MG63 (cell line): ENCODE results near the gene LSM14B. TPM values are rescaled to one million over a fixed set of nuclear protein-coding genes. Genes with fewer than 3 reads are reported as not detected.

Experiments used
- DNase-seq: peaks from one replicate; pipeline ENCODE4 v3.0.0-alpha.2; 2020
- H3K27me3 ChIP-seq: fragments of 250-450 bp; sonication (Bioruptor Pico); 2 replicates; pipeline ENCODE4 v1.5.1; 2020; ENCODE audit warnings: mild to moderate bottlenecking, moderate library complexity
- H3K36me3 ChIP-seq: fragments of 250-450 bp; sonication (Bioruptor Pico); 2 replicates; pipeline ENCODE4 v1.5.1; 2020; ENCODE audit warnings: mild to moderate bottlenecking, moderate library complexity
- H3K4me3 ChIP-seq: fragments of 250-450 bp; sonication (Bioruptor Pico); 2 replicates; pipeline ENCODE4 v1.5.1; 2020; ENCODE audit warnings: mild to moderate bottlenecking, moderate library complexity
- H3K9me3 ChIP-seq: fragments of 250-450 bp; sonication (Bioruptor Pico); 2 replicates; pipeline ENCODE4 v1.5.1; 2020; ENCODE audit warnings: mild to moderate bottlenecking, moderate library complexity
- total RNA-seq: library from RNA; depleted of rRNA; stranded (reverse); fragments of >200 nt; shearing (Covaris generic); gene quantifications from 2 replicates; pipeline ENCODE4 v1.2.3, GENCODE V29; 2014; ENCODE audit warnings: low replicate concordance

LSM14B gene
- total RNA-seq, 1 experiment from 2014 or later, result 81.7 TPM

- peaks cover 40% of the 10 kb centered on the region for H3K36me3 ChIP-seq
- H3K9me3 ChIP-seq, result no peaks in the 10 kb centered on the region
- H3K4me3 ChIP-seq, result peak overlapping the region; percentile 53
- no peaks in the 10 kb centered on the region; the same call in 1 of the 2 replicates for H3K27me3 ChIP-seq
- DNase-seq, result peak; percentile 50
These were observed 577 bp downstream of the LSM14B start for GRCh38 chr20:62122654-62123449.

- H3K36me3 ChIP-seq, result peaks cover 47% of the 10 kb centered on the region
These were observed 1.3 kb downstream of the LSM14B start for GRCh38 chr20:62123450-62124118.

GRCh38 chr20:62126141-62126540 is 3.9 kb downstream of the LSM14B start:
- H3K9me3 ChIP-seq, result no peaks in the 10 kb centered on the region
- peaks cover 73% of the 10 kb centered on the region for H3K36me3 ChIP-seq
- no peak for DNase-seq
- H3K4me3 ChIP-seq, result no peak overlapping the region
- no peaks in the 10 kb centered on the region for H3K27me3 ChIP-seq

More at GRCh38 chr20:62123450-62124118, 1.3 kb downstream of the LSM14B start:
- Histone ChIP-seq H3K9me3 (no peaks in the 10 kb centered on the region), H3K27me3 (no peaks in the 10 kb centered on the region), H3K4me3 (peak overlapping the region; percentile 53)
- no peak for DNase-seq

GRCh38 chr20:62127799-62128198 is 5.5 kb downstream of the LSM14B start:
- no peaks in the 10 kb centered on the region for H3K27me3 ChIP-seq
- H3K4me3 ChIP-seq, result no peak overlapping the region
- DNase-seq, result no peak
- H3K36me3 ChIP-seq, result peaks cover 88% of the 10 kb centered on the region
- no peaks in the 10 kb centered on the region for H3K9me3 ChIP-seq

- Histone ChIP-seq H3K9me3 (no peaks in the 10 kb centered on the region), H3K4me3 (no peak overlapping the region), H3K36me3 (peaks cover 93% of the 10 kb centered on the region), H3K27me3 (no peaks in the 10 kb centered on the region)
- no peak for DNase-seq
These were observed 6.2 kb downstream of the LSM14B start for GRCh38 chr20:62128502-62128901.

GRCh38 chr20:62129731-62130531 is 7.7 kb downstream of the LSM14B start:
- peaks cover 91% of the 10 kb centered on the region for H3K36me3 ChIP-seq
- no peak overlapping the region for H3K4me3 ChIP-seq
- H3K27me3 ChIP-seq, result no peaks in the 10 kb centered on the region
- no peak for DNase-seq
- no peaks in the 10 kb centered on the region for H3K9me3 ChIP-seq

GRCh38 chr20:62131560-62132320 is 9.5 kb downstream of the LSM14B start:
- no peaks in the 10 kb centered on the region for H3K9me3 ChIP-seq
- no peak overlapping the region for H3K4me3 ChIP-seq
- peaks cover 91% of the 10 kb centered on the region for H3K36me3 ChIP-seq
- DNase-seq, result no peak
- H3K27me3 ChIP-seq, result no peaks in the 10 kb centered on the region

GRCh38 chr20:62132421-62132820 is 10.1 kb downstream of the LSM14B start:
- Histone ChIP-seq H3K9me3 (no peaks in the 10 kb centered on the region), H3K27me3 (no peaks in the 10 kb centered on the region), H3K4me3 (no peak overlapping the region), H3K36me3 (peaks cover 91% of the 10 kb centered on the region)
- no peak for DNase-seq

- Histone ChIP-seq H3K36me3 (peaks cover 91% of the 10 kb centered on the region), H3K4me3 (no peak overlapping the region), H3K27me3 (no peaks in the 10 kb centered on the region), H3K9me3 (no peaks in the 10 kb centered on the region)
- DNase-seq, result no peak
These were observed 11.0 kb downstream of the LSM14B start for GRCh38 chr20:62133051-62133845.

- Histone ChIP-seq H3K27me3 (no peaks in the 10 kb centered on the region), H3K9me3 (no peaks in the 10 kb centered on the region), H3K4me3 (no peak overlapping the region), H3K36me3 (peaks cover 91% of the 10 kb centered on the region)
- no peak for DNase-seq
These were observed 11.6 kb downstream of the LSM14B start for GRCh38 chr20:62133864-62134263.

GRCh38 chr20:62134735-62135231 is 12.5 kb downstream of the LSM14B start:
- peak; percentile 54 for DNase-seq
- H3K9me3 ChIP-seq, result no peaks in the 10 kb centered on the region
- peaks cover 91% of the 10 kb centered on the region for H3K36me3 ChIP-seq
- no peak overlapping the region for H3K4me3 ChIP-seq
- H3K27me3 ChIP-seq, result no peaks in the 10 kb centered on the region

- H3K9me3 ChIP-seq, result no peaks in the 10 kb centered on the region
- DNase-seq, result no peak
- H3K27me3 ChIP-seq, result no peaks in the 10 kb centered on the region
- H3K36me3 ChIP-seq, result peaks cover 91% of the 10 kb centered on the region
- no peak overlapping the region for H3K4me3 ChIP-seq
These were observed 13.4 kb downstream of the LSM14B start for GRCh38 chr20:62135573-62136266.

- Histone ChIP-seq H3K27me3 (no peaks in the 10 kb centered on the region), H3K9me3 (no peaks in the 10 kb centered on the region), H3K4me3 (no peak overlapping the region), H3K36me3 (peaks cover 91% of the 10 kb centered on the region)
- DNase-seq, result peak; percentile 61
These were observed 14.2 kb downstream of the LSM14B start for GRCh38 chr20:62136283-62137091.

GRCh38 chr20:62137092-62137384 is 14.8 kb downstream of the LSM14B start:
- peaks cover 91% of the 10 kb centered on the region for H3K36me3 ChIP-seq
- no peaks in the 10 kb centered on the region for H3K27me3 ChIP-seq
- no peaks in the 10 kb centered on the region for H3K9me3 ChIP-seq
- DNase-seq, result no peak
- no peak overlapping the region for H3K4me3 ChIP-seq
